Measurements from ENCODE around the gene OLIG2.

Gene OLIG2

GRCh38 chr21:33028287-33028670 lies 2.5 kb downstream of the OLIG2 start:
- H3K36me3 ChIP-seq (ENCODE audit: insufficient read depth), result no peaks in the 10 kb centered on the region
- H2AFZ ChIP-seq (ENCODE audit: low read depth), result no peak overlapping the region
- TF ChIP-seq CTCF (conservative IDR thresholded peaks at IDR 0.05; ENCODE audit: low read depth, low read length), result no peak
- no peak overlapping the region for H3K27ac ChIP-seq
- H3K4me1 ChIP-seq (ENCODE audit: low read depth, poor library complexity, severe bottlenecking), result no peaks in the 10 kb centered on the region
- H3K9ac ChIP-seq, result no peak overlapping the region
- no peaks in the 10 kb centered on the region for H3K79me2 ChIP-seq (ENCODE audit: insufficient read depth, low read depth)
- no peaks in the 10 kb centered on the region for H3K27me3 ChIP-seq (ENCODE audit: insufficient read depth, low read depth)
- H4K20me1 ChIP-seq (ENCODE audit: insufficient read depth), result no peaks in the 10 kb centered on the region
- no peak overlapping the region for H3K4me3 ChIP-seq (IDR thresholded peaks at IDR 0.05; ENCODE audit: insufficient read depth, low read depth, low read length)
- H3K4me2 ChIP-seq, result no peak overlapping the region

- no peak overlapping the region for H3K27ac ChIP-seq
- no peaks in the 10 kb centered on the region for H3K36me3 ChIP-seq (ENCODE audit: insufficient read depth)
- H3K79me2 ChIP-seq (ENCODE audit: insufficient read depth, low read depth), result no peaks in the 10 kb centered on the region
- H3K4me2 ChIP-seq, result no peak overlapping the region
- no peak overlapping the region for H3K9ac ChIP-seq
- H3K4me1 ChIP-seq (ENCODE audit: low read depth, poor library complexity, severe bottlenecking), result no peaks in the 10 kb centered on the region
- no peaks in the 10 kb centered on the region for H4K20me1 ChIP-seq (ENCODE audit: insufficient read depth)
- no peak overlapping the region for H3K4me3 ChIP-seq (IDR thresholded peaks at IDR 0.05; ENCODE audit: insufficient read depth, low read depth, low read length)
- no peak for TF ChIP-seq CTCF (conservative IDR thresholded peaks at IDR 0.05; ENCODE audit: low read depth, low read length)
- no peaks in the 10 kb centered on the region for H3K27me3 ChIP-seq (ENCODE audit: insufficient read depth, low read depth)
- no peak overlapping the region for H2AFZ ChIP-seq (ENCODE audit: low read depth)
Measured at GRCh38 chr21:33028773-33029384, 3.1 kb downstream of the OLIG2 start.

- Histone ChIP-seq H3K4me1 (ENCODE audit: low read depth, poor library complexity, severe bottlenecking) (no peaks in the 10 kb centered on the region), H3K27me3 (ENCODE audit: insufficient read depth, low read depth) (no peaks in the 10 kb centered on the region), H3K4me2 (no peak overlapping the region), H3K36me3 (ENCODE audit: insufficient read depth) (no peaks in the 10 kb centered on the region), H2AFZ (ENCODE audit: low read depth) (no peak overlapping the region), H3K4me3 (IDR thresholded peaks at IDR 0.05; ENCODE audit: insufficient read depth, low read depth, low read length) (no peak overlapping the region), H3K79me2 (ENCODE audit: insufficient read depth, low read depth) (no peaks in the 10 kb centered on the region), H3K27ac (no peak overlapping the region), H3K9ac (no peak overlapping the region), H4K20me1 (ENCODE audit: insufficient read depth) (no peaks in the 10 kb centered on the region)
- TF ChIP-seq CTCF (conservative IDR thresholded peaks at IDR 0.05; ENCODE audit: low read depth, low read length), result no peak
Measured at GRCh38 chr21:33029385-33029921, 3.7 kb downstream of the OLIG2 start.

GRCh38 chr21:33029975-33030461 lies 4.3 kb downstream of the OLIG2 start:
- no peaks in the 10 kb centered on the region for H3K27me3 ChIP-seq (ENCODE audit: insufficient read depth, low read depth)
- no peak overlapping the region for H3K9ac ChIP-seq
- no peaks in the 10 kb centered on the region for H3K79me2 ChIP-seq (ENCODE audit: insufficient read depth, low read depth)
- H2AFZ ChIP-seq (ENCODE audit: low read depth), result no peak overlapping the region
- no peaks in the 10 kb centered on the region for H3K4me1 ChIP-seq (ENCODE audit: low read depth, poor library complexity, severe bottlenecking)
- H4K20me1 ChIP-seq (ENCODE audit: insufficient read depth), result no peaks in the 10 kb centered on the region
- no peak for TF ChIP-seq CTCF (conservative IDR thresholded peaks at IDR 0.05; ENCODE audit: low read depth, low read length)
- no peak overlapping the region for H3K4me2 ChIP-seq
- no peak overlapping the region for H3K4me3 ChIP-seq (IDR thresholded peaks at IDR 0.05; ENCODE audit: insufficient read depth, low read depth, low read length)
- no peak overlapping the region for H3K27ac ChIP-seq
- no peaks in the 10 kb centered on the region for H3K36me3 ChIP-seq (ENCODE audit: insufficient read depth)
